GM12872 (cell line): Measurements from ENCODE around the gene RIMOC1.

Experiments
- CTCF ChIP-seq: IDR thresholded peaks from 3 replicates; pipeline ENCODE4 v1.5.1; 2011; ENCODE audit warnings: low read depth, mild to moderate bottlenecking, low read length, moderate library complexity; ENCODE audit not compliant: insufficient read depth

RIMOC1 gene

GRCh38 chr5:41878173-41878572, 26.0 kb upstream of the RIMOC1 start:
- no peak for TF ChIP-seq CTCF

GRCh38 chr5:41878643-41879478, 25.3 kb upstream of the RIMOC1 start:
- TF ChIP-seq CTCF = no peak

- no peak for TF ChIP-seq CTCF
These were observed 21.4 kb upstream of the RIMOC1 start for GRCh38 chr5:41882765-41883164.

- TF ChIP-seq CTCF = no peak
These were observed 20.9 kb upstream of the RIMOC1 start for GRCh38 chr5:41883243-41883642.

- TF ChIP-seq CTCF = no peak
These were observed 20.2 kb upstream of the RIMOC1 start for GRCh38 chr5:41883936-41884335.

GRCh38 chr5:41885286-41885685, 18.9 kb upstream of the RIMOC1 start:
- no peak for TF ChIP-seq CTCF

GRCh38 chr5:41891066-41891707, 13.0 kb upstream of the RIMOC1 start:
- no peak for TF ChIP-seq CTCF
